IMR-90 (cell line): ENCODE results near the gene ADGRV1.

ENCODE experiments used
- CEBPB ChIP-seq: IDR thresholded peaks from 2 replicates; pipeline ENCODE4 v1.6.1; 2012; ENCODE audit warnings: low read depth, low read length, improper control_type of control experiment
- MAFK ChIP-seq: IDR thresholded peaks from 2 replicates; pipeline ENCODE4 v1.6.1; 2012; ENCODE audit warnings: low read depth, low read length, improper control_type of control experiment
- POLR2A ChIP-seq: IDR thresholded peaks from 2 replicates; pipeline ENCODE4 v1.6.1; 2012; ENCODE audit warnings: mild to moderate bottlenecking, low read depth, low read length
- RAD21 ChIP-seq: IDR thresholded peaks from 2 replicates; pipeline ENCODE4 v1.6.1; 2012; ENCODE audit warnings: low read length, improper control_type of control experiment
- RCOR1 ChIP-seq: IDR thresholded peaks from 2 replicates; pipeline ENCODE4 v1.6.1; 2012; ENCODE audit warnings: mild to moderate bottlenecking, low read length, improper control_type of control experiment; ENCODE audit not compliant: insufficient replicate concordance
- SMC3 ChIP-seq: fragments of 150-350 bp; IDR thresholded peaks from 2 replicates; pipeline ENCODE4 v1.6.1; 2016; ENCODE audit warnings: low read depth, mild to moderate bottlenecking, antibody characterized with exemption, low read length, moderate library complexity
- TF ChIP-seq, protein P1 (sequence below): conservative IDR thresholded peaks from 2 replicates; pipeline ENCODE4 v1.5.1; 2012; ENCODE audit warnings: mild to moderate bottlenecking, low read depth, low read length, improper control_type of control experiment

DNA sequence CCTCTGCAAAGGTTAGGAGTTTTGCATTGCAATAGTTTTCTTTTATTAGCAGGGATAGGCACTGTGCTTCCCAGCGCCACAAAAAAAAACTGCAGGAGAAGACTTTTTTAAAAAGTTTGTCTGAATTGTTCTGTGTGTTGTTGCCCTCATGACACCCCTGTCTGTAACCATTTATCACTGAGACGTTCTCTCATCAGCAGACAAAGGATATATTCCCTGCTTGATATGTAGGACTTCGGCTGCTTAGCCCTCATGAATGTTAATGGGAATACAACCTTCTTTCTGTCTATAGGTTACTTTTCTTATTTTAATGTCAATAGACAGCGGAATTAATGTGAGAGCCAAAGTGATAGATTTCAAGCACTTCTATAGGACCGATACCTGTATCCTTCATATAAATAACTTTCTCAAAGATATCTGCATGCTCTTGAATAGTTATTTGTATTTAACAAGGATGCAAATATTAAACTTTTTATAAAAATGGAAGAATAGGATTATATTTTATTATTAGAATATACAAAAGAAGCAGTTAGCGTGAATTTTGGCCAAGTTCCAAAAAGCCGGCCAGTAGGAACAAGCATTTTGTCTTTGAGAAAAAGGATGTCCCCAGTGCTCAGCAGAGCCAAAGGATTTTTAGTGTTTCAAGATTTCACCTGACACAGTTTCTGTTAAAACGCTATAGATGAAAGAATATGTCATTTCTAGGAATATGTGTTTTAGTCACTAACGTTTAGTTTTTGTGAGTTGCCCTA is 27.7 kb upstream of the ADGRV1 start:
- TF ChIP-seq, protein P1, sequence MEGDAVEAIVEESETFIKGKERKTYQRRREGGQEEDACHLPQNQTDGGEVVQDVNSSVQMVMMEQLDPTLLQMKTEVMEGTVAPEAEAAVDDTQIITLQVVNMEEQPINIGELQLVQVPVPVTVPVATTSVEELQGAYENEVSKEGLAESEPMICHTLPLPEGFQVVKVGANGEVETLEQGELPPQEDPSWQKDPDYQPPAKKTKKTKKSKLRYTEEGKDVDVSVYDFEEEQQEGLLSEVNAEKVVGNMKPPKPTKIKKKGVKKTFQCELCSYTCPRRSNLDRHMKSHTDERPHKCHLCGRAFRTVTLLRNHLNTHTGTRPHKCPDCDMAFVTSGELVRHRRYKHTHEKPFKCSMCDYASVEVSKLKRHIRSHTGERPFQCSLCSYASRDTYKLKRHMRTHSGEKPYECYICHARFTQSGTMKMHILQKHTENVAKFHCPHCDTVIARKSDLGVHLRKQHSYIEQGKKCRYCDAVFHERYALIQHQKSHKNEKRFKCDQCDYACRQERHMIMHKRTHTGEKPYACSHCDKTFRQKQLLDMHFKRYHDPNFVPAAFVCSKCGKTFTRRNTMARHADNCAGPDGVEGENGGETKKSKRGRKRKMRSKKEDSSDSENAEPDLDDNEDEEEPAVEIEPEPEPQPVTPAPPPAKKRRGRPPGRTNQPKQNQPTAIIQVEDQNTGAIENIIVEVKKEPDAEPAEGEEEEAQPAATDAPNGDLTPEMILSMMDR: no peak
- TF ChIP-seq POLR2A (no peak), SMC3 (no peak), CEBPB (no peak), RAD21 (no peak), RCOR1 (no peak), MAFK (no peak)
